Muscle of leg (tissue), 11 donors: ENCODE results near the gene RPS3. TPM values are rescaled to one million over a fixed set of nuclear protein-coding genes. Genes with fewer than 3 reads are reported as not detected.

Source experiments
- DNase-seq: peaks from one replicate; pipeline ENCODE4 v3.0.0; 2013
- H3K27ac ChIP-seq: one replicate; pipeline ENCODE4 v1.5.1; 2013; ENCODE audit warnings: mild to moderate bottlenecking, low read length, control low read depth
- H3K27me3 ChIP-seq: one replicate; pipeline ENCODE4 v1.6.1; 2013; ENCODE audit warnings: low read length; ENCODE audit not compliant: control insufficient read depth, insufficient read depth
- H3K36me3 ChIP-seq: one replicate; pipeline ENCODE4 v1.6.1; 2013; ENCODE audit warnings: low read length; ENCODE audit not compliant: control insufficient read depth, insufficient read depth
- H3K4me1 ChIP-seq: one replicate; pipeline ENCODE4 v1.6.1; 2013; ENCODE audit warnings: low read length; ENCODE audit not compliant: control insufficient read depth, insufficient read depth
- H3K4me3 ChIP-seq: one replicate; pipeline ENCODE4 v1.5.1; 2013; ENCODE audit warnings: low read length, control low read depth
- H3K9me3 ChIP-seq: replicated peaks from 2 replicates; pipeline ENCODE4 v1.6.1; 2013; ENCODE audit warnings: low read depth, low read length; ENCODE audit not compliant: control insufficient read depth
- WGBS: methylation state at CpG from one replicate; pipeline ENCODE4 v1.1.5; 2013; ENCODE audit warnings: missing lambda C conversion rate; ENCODE audit not compliant: insufficient coverage; 5-methylcytosine and 5-hydroxymethylcytosine counted together
- polyA plus RNA-seq, 8 donors: library from polyadenylated mRNA; unstranded; fragments of 120-200 nt; gene quantifications; one replicate each; pipeline versions ENCODE4 v1.2.1 to v1.2.3, GENCODE V29; 2013; ENCODE audit warnings: inconsistent platforms in 1 of 8, low replicate concordance in 1 of 8; ENCODE audit not compliant: insufficient read length in 8 of 8, insufficient read depth in 1 of 8
- total RNA-seq: library from RNA; stranded (reverse); fragments of 120-200 nt; gene quantifications from one replicate; pipeline ENCODE4 v1.2.4, GENCODE V29; 2013

RPS3 gene
- total and polyA plus RNA-seq, 9 donors = 3,265 to 4,158 (median 4,030) TPM

DNA sequence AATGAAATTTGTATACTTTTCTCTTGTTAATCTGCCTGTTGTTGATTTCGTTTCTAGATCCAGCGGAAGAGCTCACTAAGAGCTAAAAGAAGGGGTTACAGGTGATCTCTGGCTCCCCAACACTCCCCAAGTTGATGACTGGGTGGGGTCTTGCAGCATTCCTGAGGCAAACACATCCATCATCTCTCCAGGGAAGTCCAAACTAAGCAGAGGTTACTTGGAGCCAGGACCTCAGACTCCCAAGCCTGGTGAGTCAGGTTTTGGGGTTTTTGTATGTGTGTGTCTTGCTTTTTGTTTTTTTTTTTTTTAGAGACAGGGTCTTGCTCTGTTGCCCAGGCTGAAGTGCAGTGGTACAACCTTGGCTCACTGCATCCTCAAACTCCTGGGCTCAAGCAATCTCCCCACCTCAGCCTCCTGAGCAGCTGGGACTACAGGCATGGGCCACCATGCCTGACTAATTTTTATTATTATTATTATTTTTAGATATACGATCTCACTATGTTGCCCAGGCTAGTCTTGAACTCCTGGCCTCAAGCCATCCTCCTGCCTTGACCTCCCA, 11.5 kb upstream of the RPS3 start:
- Histone ChIP-seq H3K4me1 (peaks cover 11% of the 10 kb centered on the region), H3K4me3 (no peak overlapping the region), H3K27me3 (peaks cover 8% of the 10 kb centered on the region), H3K9me3 (no peaks in the 10 kb centered on the region), H3K36me3 (no peaks in the 10 kb centered on the region), H3K27ac (no peak overlapping the region)
- no CpG with 5 or more reads among the region's 3 CpGs for WGBS
- DNase-seq = no peak

- H3K4me1 ChIP-seq = peaks cover 11% of the 10 kb centered on the region
- H3K27ac ChIP-seq = peak overlapping the region; percentile 51
- peaks cover 8% of the 10 kb centered on the region for H3K27me3 ChIP-seq
- WGBS = 29% methylated on average over 6 of the region's 9 CpGs
- peak; percentile 82 for DNase-seq
- no peaks in the 10 kb centered on the region for H3K9me3 ChIP-seq
- no peak overlapping the region for H3K4me3 ChIP-seq
- no peaks in the 10 kb centered on the region for H3K36me3 ChIP-seq
Measured at GRCh38 chr11:75388386-75389275, 10.7 kb upstream of the RPS3 start.

DNA sequence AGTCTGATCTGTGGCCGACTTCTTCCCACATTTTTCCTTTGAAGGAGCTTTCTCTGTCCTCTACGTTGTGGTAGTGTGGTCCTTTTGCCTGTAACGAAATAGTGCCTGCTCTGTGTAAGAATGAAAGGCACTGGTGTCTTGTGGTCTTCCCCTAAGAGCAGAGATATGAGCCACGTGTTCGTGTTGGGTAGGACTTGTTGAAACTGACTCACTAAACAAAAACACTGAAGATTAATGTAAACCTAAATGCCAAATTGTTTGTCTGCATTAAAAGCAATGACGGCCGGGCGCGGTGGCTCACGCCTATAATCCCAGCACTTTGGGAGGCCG, 10.1 kb upstream of the RPS3 start:
- Histone ChIP-seq H3K9me3 (no peaks in the 10 kb centered on the region), H3K4me3 (no peak overlapping the region), H3K27ac (no peak overlapping the region), H3K36me3 (no peaks in the 10 kb centered on the region), H3K27me3 (peaks cover 8% of the 10 kb centered on the region), H3K4me1 (peaks cover 10% of the 10 kb centered on the region)
- DNase-seq = no peak
- WGBS = no CpG with 5 or more reads among the region's 11 CpGs

- Histone ChIP-seq H3K9me3 (no peaks in the 10 kb centered on the region), H3K36me3 (no peaks in the 10 kb centered on the region), H3K4me1 (peaks cover 8% of the 10 kb centered on the region), H3K4me3 (no peak overlapping the region), H3K27ac (no peak overlapping the region), H3K27me3 (peaks cover 8% of the 10 kb centered on the region)
- DNase-seq = no peak
- WGBS = no CpG with 5 or more reads among the region's 7 CpGs
Measured at GRCh38 chr11:75389925-75390324, 9.4 kb upstream of the RPS3 start.

DNA sequence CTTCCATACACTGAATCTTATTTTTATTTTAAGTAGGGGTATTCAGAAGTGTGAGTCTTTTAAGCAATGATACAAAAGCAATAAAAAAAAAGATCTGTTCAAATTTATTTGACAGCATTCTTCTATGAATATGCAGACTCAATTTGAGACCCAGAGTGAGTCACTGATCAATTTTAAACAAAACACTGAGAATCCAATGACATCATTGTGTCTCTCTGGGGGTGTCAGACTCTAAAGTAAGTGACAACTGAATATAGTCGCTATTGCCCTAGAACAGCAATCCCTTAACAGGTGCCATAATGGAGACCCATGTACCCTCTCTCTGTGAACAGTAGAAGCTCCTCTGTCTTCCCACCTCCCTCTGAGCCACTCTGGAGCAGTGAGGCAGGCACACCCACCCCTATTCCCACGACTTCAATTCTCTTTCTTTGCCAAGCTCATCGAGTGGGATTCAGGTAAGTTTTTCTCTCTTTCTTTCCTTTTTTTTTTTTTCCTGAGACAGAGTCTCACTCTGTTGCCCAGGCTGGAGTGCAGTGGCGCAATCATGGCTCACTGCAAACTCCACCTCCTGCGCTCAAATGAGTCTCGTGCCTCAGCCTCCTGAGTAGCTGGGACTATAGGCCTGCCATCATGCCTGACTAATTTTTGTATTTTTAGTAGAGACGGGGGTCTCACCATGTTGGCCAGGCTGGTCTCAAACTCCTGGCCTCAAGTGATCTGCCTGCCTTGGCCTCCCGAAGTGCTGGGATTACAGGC, 5.1 kb upstream of the RPS3 start:
- Histone ChIP-seq H3K9me3 (no peaks in the 10 kb centered on the region), H3K27ac (no peak overlapping the region), H3K27me3 (peaks cover 5% of the 10 kb centered on the region), H3K36me3 (no peaks in the 10 kb centered on the region), H3K4me3 (no peak overlapping the region), H3K4me1 (no peaks in the 10 kb centered on the region)
- DNase-seq = no peak
- WGBS = 79% methylated on average over 5 of the region's 8 CpGs

GRCh38 chr11:75398906-75399305, 412 bp upstream of the RPS3 start:
- Histone ChIP-seq H3K9me3 (no peaks in the 10 kb centered on the region), H3K4me1 (peaks cover 15% of the 10 kb centered on the region), H3K27me3 (no peaks in the 10 kb centered on the region), H3K36me3 (peaks cover 32% of the 10 kb centered on the region), H3K27ac (no peak overlapping the region), H3K4me3 (no peak overlapping the region)
- DNase-seq = no peak
- 70% methylated on average over 2 of the region's 8 CpGs for WGBS

GRCh38 chr11:75400146-75400865, 988 bp downstream of the RPS3 start:
- Histone ChIP-seq H3K36me3 (peaks cover 45% of the 10 kb centered on the region), H3K4me1 (peaks cover 15% of the 10 kb centered on the region), H3K27me3 (no peaks in the 10 kb centered on the region), H3K9me3 (no peaks in the 10 kb centered on the region), H3K4me3 (peak overlapping the region; percentile 99), H3K27ac (peak overlapping the region; percentile 97)
- DNase-seq = no peak
- 0% methylated on average over 3 of the region's 11 CpGs for WGBS

DNA sequence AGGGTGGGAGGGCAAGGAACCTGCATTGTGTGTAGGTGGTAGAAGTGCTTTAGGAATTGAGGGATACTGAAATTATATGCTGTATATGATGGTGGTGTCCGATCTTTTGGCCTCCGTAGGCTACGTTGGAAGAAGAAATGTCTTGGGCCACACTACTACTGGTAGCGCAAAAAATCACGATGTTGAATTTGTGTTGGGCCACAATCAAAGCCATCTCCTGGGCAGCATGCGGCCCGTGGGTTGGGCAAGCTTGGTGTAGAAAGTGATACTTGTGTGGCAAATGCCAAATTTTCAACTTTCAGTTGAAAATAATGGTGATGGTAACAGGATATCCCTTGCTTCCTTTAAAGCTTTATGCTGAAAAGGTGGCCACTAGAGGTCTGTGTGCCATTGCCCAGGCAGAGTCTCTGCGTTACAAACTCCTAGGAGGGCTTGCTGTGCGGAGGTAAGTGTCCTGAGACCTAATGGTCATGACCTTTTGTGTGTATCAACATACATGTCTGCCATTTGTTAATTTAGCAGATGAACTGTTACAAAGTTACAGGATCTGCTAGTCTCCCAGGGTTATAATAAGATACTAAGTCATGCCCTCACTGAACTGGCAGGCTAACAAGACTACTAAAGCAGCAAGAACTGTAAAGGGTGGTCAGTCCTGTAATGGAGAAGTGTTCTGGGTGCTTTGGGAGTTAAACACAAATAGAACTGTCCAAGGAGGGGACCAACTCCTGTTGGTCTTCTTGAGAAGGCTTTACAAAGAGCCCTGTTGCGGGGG, 2.9 kb downstream of the RPS3 start:
- DNase-seq = no peak
- WGBS = 85% methylated on average over 8 of the region's 10 CpGs
- Histone ChIP-seq H3K36me3 (peaks cover 60% of the 10 kb centered on the region), H3K27ac (no peak overlapping the region), H3K9me3 (no peaks in the 10 kb centered on the region), H3K27me3 (no peaks in the 10 kb centered on the region), H3K4me3 (no peak overlapping the region), H3K4me1 (peaks cover 15% of the 10 kb centered on the region)

DNA sequence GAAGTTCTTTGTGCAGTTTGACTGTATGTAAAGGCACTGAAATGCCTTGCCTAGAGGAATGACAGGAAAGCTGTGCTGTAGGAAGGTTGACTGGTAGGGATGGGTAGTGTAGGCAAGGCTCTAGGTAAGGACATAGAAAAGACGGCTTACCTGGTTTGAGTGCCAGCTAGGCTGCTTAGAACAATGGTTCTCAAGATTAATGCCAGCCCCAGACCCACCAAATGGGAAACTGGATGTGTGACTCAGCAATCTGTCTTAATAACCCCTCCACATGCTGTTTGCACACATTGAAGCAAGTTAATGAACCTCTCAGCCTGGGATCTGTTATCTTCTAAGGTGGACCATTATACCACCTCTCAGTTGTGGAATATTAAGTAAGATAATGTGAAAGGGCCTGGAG, 3.7 kb downstream of the RPS3 start:
- Histone ChIP-seq H3K4me1 (peaks cover 15% of the 10 kb centered on the region), H3K36me3 (peaks cover 64% of the 10 kb centered on the region), H3K9me3 (no peaks in the 10 kb centered on the region), H3K27me3 (no peaks in the 10 kb centered on the region), H3K4me3 (no peak overlapping the region), H3K27ac (no peak overlapping the region)
- WGBS = 80% methylated on average over 1 of the region's 1 CpG
- no peak for DNase-seq
